Right lobe of liver (tissue), 4 donors: Measurements from ENCODE around the gene SRCAP.

Experiments
- POLR2A ChIP-seq: fragments of 450-650 bp; IDR thresholded peaks from one replicate; pipeline ENCODE4 v1.6.1; 2017; ENCODE audit warnings: antibody characterized with exemption, mild to moderate bottlenecking
- TF ChIP-seq, protein P1 (sequence below), 4 donors: fragments of 200-600 bp in 3 of 4; fragments of 450-650 bp in 1 of 4; IDR thresholded peaks; one replicate each; pipeline versions ENCODE4 v1.5.1 to v1.8.0; 2016 to 2022; ENCODE audit warnings: antibody characterized with exemption in 4 of 4, mild to moderate bottlenecking in 2 of 4
- donor health status: DM: no; HTN: no; CAD: no.
- donor health status: DM: no; HTN: no; CAD: no.
- donor health status: DM: no; HTN: yes; CAD: no.

- no peak for TF ChIP-seq POLR2A
- TF ChIP-seq, protein P1, sequence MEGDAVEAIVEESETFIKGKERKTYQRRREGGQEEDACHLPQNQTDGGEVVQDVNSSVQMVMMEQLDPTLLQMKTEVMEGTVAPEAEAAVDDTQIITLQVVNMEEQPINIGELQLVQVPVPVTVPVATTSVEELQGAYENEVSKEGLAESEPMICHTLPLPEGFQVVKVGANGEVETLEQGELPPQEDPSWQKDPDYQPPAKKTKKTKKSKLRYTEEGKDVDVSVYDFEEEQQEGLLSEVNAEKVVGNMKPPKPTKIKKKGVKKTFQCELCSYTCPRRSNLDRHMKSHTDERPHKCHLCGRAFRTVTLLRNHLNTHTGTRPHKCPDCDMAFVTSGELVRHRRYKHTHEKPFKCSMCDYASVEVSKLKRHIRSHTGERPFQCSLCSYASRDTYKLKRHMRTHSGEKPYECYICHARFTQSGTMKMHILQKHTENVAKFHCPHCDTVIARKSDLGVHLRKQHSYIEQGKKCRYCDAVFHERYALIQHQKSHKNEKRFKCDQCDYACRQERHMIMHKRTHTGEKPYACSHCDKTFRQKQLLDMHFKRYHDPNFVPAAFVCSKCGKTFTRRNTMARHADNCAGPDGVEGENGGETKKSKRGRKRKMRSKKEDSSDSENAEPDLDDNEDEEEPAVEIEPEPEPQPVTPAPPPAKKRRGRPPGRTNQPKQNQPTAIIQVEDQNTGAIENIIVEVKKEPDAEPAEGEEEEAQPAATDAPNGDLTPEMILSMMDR (IDR thresholded peaks at IDR 0.05): no peak
Measured at GRCh38 chr16:30750201-30750600, 51.2 kb downstream of the SRCAP start.
